Esophagus muscularis mucosa (tissue), 2 donors: ENCODE measurements around the gene COMMD9.

Source experiments
- EP300 ChIP-seq: sonication (generic); formaldehyde crosslinking; IDR thresholded peaks from one replicate; pipeline ENCODE4 v1.6.1; 2017; ENCODE audit warnings: antibody characterized with exemption
- POLR2A ChIP-seq: fragments of 450-650 bp; IDR thresholded peaks from one replicate; pipeline ENCODE4 v1.6.1; 2017; ENCODE audit warnings: antibody characterized with exemption, moderate library complexity, mild to moderate bottlenecking, low read depth

- TF ChIP-seq POLR2A (no peak), EP300 (no peak)
Measured at GRCh38 chr11:36243641-36244040, 45.6 kb downstream of the COMMD9 start.
